Astrocyte of the spinal cord (primary cell): ENCODE measurements around the gene NEDD1.
A peak's percentile ranks its signal among the peaks of the same experiment; 100 is the strongest.

Experiments
- DNase-seq: peaks from one replicate; pipeline ENCODE4 v3.0.0; 2011; ENCODE audit warnings: low read depth, low spot score
- H3K4me3 ChIP-seq: 2 replicates; pipeline ENCODE4 v1.5.1; 2011; ENCODE audit warnings: low read depth, mild to moderate bottlenecking, low read length, moderate library complexity
- CTCF ChIP-seq: IDR thresholded peaks from 2 replicates; pipeline ENCODE4 v1.5.1; 2012; ENCODE audit warnings: low read depth, mild to moderate bottlenecking, low read length, inconsistent platforms
- in situ Hi-C: cut with HindIII; loops from 2 replicates; pipeline ENCODE4 v1.10.0; 2017; ENCODE audit warnings: low sequenced_read_pairs

NEDD1 gene

DNA sequence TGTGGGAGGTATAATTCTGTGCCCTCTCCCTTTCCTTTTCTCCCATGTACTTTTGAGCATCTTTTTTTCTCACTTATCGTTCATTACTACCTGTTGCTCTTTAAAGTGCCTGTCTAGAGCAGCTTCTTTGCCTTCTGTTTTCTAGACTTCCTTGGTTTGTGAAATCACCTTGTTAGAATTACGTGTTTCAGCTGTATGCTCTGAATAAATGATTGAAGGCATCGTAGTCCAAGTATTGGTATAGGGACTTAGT is 1.3 kb downstream of the NEDD1 start:
- no peak for DNase-seq
- in situ Hi-C loops: no loop called here
- H3K4me3 ChIP-seq: peak overlapping the region; percentile 80
- no peak for TF ChIP-seq CTCF

GRCh38 chr12:96912261-96912660 is 5.2 kb downstream of the NEDD1 start:
- no peak for TF ChIP-seq CTCF
- DNase-seq: no peak
- in situ Hi-C loops: no loop called here
- no peak overlapping the region for H3K4me3 ChIP-seq

DNA sequence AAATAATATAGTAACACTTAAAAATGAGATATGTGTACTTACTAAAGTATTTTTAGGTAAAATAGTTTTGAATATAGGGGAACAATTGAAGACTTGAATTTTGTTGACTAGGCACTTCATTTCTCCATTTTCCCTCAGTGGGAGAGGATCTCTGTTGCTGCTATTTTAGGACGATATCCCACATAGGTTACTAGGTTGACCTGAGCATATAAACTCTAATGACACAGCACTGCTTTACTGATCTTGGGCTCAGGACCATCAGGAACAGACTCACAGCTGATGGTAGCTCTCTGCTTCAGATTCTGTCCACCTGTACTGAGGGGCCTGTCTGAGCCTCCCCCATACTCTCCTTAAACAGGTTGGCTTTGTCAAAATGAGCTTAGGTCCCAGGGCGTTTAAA is 5.9 kb downstream of the NEDD1 start:
- DNase-seq: no peak
- in situ Hi-C loops: no loop called here
- no peak for TF ChIP-seq CTCF
- no peak overlapping the region for H3K4me3 ChIP-seq

DNA sequence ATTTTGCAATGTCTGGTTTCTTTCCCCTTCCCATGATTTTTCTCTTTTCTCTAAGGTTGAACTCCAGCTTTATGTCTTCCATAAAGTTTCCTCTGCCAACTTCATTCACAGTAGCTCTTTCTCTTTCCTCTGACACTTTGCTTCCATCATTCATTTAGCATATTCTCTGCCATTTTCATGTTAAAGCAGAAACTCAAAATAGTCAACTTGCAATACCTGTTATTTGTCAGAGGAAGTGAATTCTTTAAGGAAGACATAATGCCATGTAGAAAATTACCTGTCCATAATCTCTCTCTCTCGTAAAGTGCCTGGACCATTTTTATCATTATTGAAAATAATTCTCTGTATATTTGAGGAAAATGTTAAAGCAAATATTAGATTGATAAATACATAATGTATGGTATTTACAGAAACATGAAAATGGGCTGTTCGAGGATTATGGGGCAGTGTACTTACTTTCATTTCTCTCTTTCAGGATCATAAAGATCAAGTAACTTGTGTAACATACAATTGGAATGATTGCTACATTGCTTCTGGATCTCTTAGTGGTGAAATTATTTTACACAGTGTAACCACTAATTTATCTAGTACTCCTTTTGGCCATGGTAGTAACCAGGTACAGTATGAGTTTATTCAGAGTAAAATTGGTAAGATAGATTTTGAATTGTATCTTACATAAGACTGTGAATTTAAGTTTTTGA is 12.6 kb downstream of the NEDD1 start:
- in situ Hi-C loops: no loop called here

DNA sequence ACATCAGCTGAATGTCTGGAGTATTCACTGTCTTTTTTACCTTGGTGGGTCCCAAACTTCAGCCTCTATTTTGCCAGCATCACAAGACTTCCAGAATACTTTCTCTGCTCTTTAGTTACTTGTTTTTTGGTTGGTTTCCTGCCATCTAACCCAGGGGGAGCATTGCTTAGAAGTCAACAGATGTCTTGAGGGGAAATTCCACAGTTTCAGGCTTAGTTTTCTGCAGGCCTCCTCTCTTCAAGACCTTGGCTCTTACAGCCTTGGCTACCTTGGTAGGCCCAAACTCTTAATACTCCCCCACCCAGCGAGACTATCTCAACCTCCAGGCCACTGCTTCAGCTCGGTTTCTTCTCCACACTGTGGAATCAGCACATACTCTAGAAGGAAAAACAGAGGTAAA is 41.7 kb downstream of the NEDD1 start:
- H3K4me3 ChIP-seq: no peak overlapping the region
- in situ Hi-C loops: no loop called here
- DNase-seq: no peak
- TF ChIP-seq CTCF: no peak

More for the DNA sequence above, 12.6 kb downstream of the NEDD1 start:
- no peak overlapping the region for H3K4me3 ChIP-seq
- TF ChIP-seq CTCF: no peak
- no peak for DNase-seq

- TF ChIP-seq CTCF: no peak
- no peak for DNase-seq
- H3K4me3 ChIP-seq: no peak overlapping the region
- in situ Hi-C loops: no loop called here
These were observed 72.5 kb downstream of the NEDD1 start for GRCh38 chr12:96979532-96979931.

DNA sequence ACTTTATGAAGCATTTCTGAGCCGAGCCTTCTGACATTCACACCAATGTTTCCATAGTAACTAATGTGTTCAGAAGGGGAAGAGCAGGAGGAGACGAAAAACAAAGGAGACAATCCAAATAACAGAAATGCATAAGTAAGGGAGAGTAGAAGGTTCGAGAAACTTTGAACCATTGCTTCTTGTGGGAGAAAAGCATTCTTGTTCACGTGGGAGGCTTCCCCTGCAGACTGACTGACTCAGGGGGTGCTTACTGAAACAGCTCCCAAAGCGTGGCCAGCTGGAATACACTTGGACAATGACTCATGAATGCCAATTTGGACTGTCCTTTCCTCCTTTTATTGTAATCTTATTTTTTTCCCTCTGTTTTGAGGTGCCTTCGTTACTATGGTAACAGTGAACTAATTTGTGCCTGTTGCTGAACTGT is 73.9 kb downstream of the NEDD1 start:
- no peak for TF ChIP-seq CTCF
- in situ Hi-C loops: no loop called here
- H3K4me3 ChIP-seq: no peak overlapping the region
- DNase-seq: peak; percentile 88
